H4 (cell line): ENCODE data around the gene RCAN3. TPM values are rescaled to one million over a fixed set of nuclear protein-coding genes. Genes with fewer than 3 reads are reported as not detected.
"Not testable (repeated sequence)": the region's sequence is repeated elsewhere in the genome, so short reads cannot be mapped to it uniquely, and the experiment has no call there.

Experiments
- DNase-seq: peaks from one replicate; pipeline ENCODE4 v3.0.0-alpha.2; 2015; ENCODE audit warnings: low spot score
- total RNA-seq: library from RNA; depleted of rRNA; stranded (reverse); fragments of >200 nt; shearing (Covaris generic); gene quantifications from 2 replicates; pipeline ENCODE4 v1.2.3, GENCODE V29; 2014; rRNA removed

Gene RCAN3
- total RNA-seq = 3.7 and 10.8 TPM in 2 replicates

DNA sequence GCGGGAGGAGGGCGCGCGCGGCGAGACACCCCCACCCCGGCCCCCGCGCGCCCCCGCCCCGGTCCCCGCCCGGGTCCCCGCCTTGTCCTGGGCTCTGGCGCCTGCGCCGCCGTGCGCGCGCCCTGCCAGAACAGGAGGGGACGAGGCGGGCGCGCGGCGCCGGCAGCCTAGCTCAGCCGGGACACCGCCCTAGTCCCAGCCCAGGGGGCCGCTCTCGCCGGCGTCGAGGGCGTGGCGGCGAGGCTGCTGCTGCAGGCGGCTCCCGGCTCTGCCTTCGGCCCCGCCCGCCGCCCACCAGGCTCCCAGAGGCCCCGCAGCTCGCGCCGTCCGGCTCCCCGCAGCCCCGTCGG lies at the start of gene RCAN3:
TSS of gene RCAN3 (plus strand) at position 128 of the 350 bp plus-strand sequence. CDS start 11,537 bp downstream, outside the sequence.
- peak; percentile 80 for DNase-seq

- no peak for DNase-seq
These were observed 49.6 kb upstream of the RCAN3 start for GRCh38 chr1:24452922-24453485.

DNA sequence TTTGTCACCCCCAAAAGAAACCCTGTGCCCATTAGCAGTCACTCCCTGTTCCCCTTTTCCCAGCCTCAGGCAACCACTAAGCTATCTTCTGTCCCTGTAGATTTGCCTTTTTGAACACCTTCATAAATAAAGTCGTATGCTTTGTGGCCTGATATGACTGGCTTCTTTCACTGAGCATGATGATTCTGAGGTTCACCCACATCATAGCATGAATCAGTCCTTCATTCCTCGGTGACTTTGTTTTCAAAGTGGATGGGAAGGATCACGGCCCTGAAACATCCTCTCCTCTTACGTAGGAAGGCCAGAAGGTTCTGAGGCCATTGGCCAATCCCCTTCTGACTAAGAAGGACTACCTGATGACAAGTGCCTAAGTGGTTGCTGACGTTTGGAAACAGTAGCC lies 48.0 kb upstream of the RCAN3 start:
- no peak for DNase-seq

DNA sequence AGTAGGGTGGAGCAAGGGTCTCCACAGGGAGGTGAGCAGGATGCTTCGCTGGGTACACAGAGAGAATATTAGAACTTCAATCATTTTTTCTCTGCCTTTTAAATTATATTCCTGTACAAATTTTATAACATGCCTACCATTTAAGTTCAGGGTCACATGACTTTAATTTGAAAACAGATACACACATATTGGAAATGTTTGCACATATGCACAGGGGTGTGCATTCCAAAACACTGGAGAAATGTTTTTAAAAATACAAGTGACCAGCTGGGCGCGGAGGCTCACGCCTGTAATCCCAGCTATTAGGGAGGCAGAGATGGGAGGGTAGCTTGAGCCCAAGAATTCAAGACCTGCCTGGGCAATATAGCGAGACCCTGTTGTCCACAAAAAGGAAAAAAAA lies 47.4 kb upstream of the RCAN3 start:
- no peak for DNase-seq

DNA sequence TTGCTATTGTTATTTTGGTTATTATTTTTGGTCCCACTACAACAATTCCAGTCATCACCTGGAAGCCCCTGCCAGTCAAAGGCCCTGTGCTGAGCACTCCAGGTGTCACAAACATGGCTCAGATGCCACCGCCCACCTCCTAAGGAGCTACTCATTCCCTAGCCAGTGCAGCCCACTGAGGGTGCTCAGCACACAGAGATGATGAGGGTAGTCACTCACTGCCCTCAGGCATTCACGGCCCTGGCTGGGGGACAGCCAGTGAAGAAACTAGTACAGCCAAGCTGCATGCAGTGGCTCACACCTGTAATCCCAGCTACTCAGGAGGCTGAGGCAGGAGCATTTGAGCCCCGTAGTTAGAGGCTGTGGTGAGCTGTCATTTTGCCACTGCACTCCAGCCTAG lies 44.8 kb upstream of the RCAN3 start:
- no peak for DNase-seq

DNA sequence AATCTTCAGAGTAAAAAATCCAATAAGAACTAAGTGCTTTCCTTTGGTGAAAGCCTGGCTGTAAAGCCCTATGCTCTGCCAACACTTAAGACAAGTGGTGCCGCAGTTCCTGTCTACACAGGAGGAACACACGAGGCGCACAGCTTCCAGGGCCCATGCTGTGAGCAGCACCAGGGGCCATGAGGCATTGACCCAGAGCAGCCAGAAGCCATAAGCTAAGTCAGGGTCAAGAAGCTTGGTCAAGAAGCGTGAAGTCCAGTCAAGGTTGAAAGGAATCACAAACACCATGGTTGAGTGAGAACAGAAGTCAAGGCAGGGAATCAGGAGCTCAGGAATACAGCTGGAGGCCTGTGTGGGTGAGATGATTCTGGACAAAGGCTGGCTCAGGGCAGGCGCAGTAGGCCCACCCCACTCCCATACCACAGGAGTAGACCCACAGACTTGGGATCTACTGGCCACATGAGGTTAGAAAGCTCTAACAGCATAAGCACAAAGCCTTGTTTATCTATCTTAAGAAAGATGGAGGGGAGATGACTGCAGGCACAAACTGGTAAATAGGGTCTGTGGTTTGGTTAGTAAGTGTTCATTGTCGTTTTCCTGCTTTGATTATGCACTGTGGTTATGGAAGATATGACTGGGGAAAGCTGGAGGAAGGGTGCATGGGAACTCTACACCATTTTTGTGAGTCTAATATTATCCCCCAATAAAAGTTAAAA lies 42.9 kb upstream of the RCAN3 start:
- no peak for DNase-seq

GRCh38 chr1:24462128-24462527 lies 40.5 kb upstream of the RCAN3 start:
- DNase-seq = not testable (repeated sequence)

DNA sequence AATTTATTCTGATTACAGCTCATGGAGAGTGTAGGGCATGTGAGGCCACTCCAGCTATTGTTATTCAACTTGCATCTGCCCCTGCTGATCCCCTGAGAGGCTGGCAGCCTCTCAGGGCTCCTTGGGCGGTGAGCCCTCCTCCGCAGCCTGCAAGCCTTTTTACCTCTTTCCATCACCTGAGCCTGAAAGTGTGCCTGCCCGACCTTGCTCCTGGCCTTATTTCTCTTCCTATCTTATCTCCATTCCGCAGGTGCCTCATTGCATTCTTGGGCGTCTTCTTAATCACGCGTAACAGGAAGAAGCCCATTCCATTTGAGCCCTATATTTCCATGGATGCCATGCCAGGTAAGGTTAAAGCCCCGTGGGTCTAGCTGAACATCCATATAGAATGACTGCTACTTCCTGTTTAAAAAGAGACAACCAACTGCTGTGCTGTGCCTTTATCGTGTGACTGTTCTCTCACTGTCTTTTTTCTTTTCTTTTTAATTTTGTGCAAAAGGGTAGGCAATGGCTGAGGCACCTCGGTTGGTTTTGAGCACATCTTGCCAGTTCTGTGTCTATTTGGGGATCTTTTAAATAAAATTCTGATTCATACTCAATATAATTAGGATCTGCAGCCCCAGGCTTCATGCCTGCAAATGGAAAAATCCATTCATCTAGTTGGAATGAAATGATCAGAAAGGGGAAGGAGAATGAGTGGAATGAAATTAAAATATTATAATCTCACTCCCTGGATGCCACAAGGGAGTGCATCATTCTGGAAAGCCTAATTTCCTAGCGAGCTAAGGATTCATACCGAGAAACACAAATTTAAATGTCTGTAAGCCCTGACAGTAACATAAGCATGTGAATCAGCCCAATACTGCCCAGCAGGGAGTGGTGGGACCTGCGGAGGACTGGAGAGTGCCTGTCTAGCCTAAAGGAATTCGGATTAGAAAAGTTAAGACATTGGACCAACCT lies 38.6 kb upstream of the RCAN3 start:
- DNase-seq = no peak

GRCh38 chr1:24465099-24465498 lies 37.5 kb upstream of the RCAN3 start:
- DNase-seq = no peak

DNA sequence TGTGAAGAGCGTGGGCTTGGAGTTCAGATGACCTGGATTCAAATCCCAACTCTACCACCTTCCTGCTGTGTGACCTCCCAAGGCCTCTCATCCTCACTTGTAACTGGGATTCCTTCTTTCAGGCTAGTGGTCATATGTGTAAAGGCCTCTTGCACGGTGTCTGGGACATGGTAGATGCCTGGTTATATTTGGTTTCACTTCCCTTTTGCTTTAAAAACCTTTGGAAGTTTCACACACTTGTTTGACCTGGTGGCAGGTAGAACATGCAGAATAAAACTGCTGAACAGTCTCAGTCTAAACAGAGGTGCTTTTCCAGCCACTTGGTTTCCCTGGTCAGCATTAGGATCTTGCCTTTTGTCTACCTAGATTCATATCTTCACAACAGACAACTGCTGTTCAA lies 37.0 kb upstream of the RCAN3 start:
- DNase-seq = no peak

GRCh38 chr1:24468685-24469316 lies 33.8 kb upstream of the RCAN3 start:
- no peak for DNase-seq

DNA sequence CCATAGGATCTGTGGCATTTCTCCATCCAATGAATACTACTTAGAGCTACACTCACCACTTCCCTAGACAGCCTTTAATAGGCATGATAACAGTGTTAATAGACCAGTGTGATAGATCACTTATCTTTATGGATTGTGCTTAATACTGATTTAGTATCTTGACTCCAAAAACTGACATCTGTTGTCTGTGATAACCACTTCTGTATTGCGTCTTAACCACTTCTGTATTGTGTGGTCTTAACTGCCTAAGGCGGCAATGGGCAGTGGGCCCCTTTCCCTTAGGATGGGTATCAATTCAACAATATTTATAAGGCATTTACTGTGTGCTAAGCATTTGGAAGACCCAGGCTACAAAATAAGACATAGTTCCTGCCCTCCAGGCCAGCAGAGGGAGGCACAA lies 32.0 kb upstream of the RCAN3 start:
- no peak for DNase-seq

DNA sequence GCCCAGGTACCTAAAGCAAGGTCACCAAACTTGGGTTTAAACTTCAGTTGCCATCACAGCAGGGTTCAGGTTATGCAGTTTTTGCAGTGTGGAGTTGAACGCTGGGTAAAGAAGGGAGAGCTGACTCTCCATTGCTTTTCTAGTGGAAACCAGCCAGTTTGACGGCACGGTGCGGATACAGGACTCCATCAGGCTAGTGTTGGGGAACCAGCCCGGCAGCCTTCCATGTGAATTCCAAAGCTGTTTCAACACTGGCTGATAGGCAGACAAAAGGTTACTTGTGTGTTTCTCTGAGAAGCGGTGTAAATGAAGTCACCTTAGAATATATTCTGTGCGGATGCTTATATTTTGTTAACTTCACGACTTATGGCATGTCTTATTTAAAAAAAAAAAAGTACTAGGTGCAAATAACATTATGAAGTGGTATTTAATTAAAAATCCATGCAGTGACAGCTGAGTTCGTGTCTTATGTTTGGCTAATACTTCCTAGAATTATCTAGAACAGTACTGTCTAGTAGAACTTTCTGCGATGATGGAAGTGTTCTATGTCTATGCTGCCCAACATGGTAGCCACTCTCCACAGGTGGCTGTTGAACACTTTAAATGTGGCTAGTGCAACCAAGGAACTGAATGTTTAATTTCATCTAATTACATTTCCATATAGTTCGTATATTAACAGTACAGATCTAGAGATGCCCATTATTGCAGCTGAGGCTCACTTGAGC lies 29.9 kb upstream of the RCAN3 start:
- DNase-seq = no peak

GRCh38 chr1:24474193-24474592 lies 28.4 kb upstream of the RCAN3 start:
- no peak for DNase-seq

DNA sequence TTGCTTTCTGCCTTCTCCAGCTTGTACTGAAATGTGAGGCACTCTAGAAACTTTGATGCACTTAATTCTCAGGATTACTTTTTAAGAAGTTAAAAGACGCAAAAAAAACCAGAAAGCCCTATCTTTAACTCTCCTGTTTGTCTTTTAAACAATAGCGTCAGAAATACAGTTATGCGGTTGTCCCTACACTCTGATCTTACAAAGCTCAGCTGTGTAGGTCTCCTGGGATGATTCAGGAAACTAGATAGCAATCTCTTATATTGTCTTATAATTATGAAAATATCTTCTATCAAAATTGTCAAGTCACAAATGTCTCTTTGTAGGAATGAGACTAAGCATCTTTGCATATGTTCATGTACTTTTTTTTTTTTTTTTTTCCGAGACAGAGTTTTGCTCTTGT lies 26.9 kb upstream of the RCAN3 start:
- DNase-seq = no peak

DNA sequence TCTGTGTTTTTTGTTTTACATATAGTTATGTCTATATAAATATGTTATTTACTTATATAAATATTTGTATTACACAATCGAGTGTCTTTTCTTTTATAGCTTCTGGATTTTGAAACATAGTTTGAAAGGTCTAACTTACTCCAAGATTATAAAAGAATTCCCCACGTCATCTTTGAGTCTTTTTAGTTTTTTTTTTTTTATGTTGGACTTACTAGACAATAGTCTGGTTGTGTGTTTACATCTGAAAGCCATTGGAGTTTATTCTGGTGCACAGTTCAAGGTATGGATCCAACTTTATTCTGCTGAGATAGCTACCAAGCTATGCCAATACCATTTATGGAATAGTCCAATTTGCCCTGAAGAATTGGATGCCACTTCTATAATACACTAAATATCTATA lies 26.1 kb upstream of the RCAN3 start:
- DNase-seq = no peak

- no peak for DNase-seq
These were observed 25.3 kb upstream of the RCAN3 start for GRCh38 chr1:24477309-24477708.

DNA sequence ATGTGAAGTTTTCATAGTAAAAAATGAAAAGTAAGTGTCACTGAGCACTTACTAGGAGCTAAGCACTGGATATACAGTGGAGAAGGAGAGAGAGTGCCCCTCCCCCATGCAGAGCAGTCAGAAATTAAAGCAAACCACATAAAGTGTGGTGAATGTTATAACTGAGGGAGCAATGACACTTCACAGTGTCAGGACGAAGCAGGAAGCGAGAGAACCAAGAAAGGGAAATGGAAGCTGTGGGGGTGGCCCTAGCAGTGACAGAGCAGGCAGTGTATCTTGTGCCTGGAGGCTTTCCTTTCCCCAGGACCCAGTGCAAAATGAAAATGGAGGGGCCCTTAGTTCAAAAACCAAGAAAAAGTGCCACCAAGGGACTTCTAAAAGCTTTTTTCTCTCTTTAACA lies 21.5 kb upstream of the RCAN3 start:
- no peak for DNase-seq

- DNase-seq = no peak
These were observed 20.6 kb upstream of the RCAN3 start for GRCh38 chr1:24481843-24482610.

- DNase-seq = no peak
These were observed 19.2 kb upstream of the RCAN3 start for GRCh38 chr1:24483441-24483840.

- no peak for DNase-seq
These were observed 18.4 kb upstream of the RCAN3 start for GRCh38 chr1:24484199-24484598.
